DMS 273 (cell line): Measurements from ENCODE around the gene EPHB1.

Experiments
- DNase-seq: peaks from one replicate; lab custom pipeline; 2025; ENCODE audit not compliant: unreplicated experiment; lab: John Stamatoyannopoulos, UW

EPHB1 gene

GRCh38 chr3:134904776-134905646, 110.0 kb downstream of the EPHB1 start:
- peak; percentile 14 for DNase-seq

- DNase-seq: no peak
These were observed 110.5 kb downstream of the EPHB1 start for GRCh38 chr3:134905647-134905935.

GRCh38 chr3:134908271-134908670, 113.2 kb downstream of the EPHB1 start:
- no peak for DNase-seq

GRCh38 chr3:134910026-134910425, 115.0 kb downstream of the EPHB1 start:
- no peak for DNase-seq

- DNase-seq: peak; percentile 76
These were observed 116.8 kb downstream of the EPHB1 start for GRCh38 chr3:134911586-134912548.

GRCh38 chr3:134916276-134916961, 121.4 kb downstream of the EPHB1 start:
- DNase-seq: no peak

GRCh38 chr3:134917631-134918030, 122.6 kb downstream of the EPHB1 start:
- DNase-seq: no peak

- peak; percentile 16 for DNase-seq
These were observed 123.4 kb downstream of the EPHB1 start for GRCh38 chr3:134918441-134918840.

GRCh38 chr3:134922101-134922500, 127.0 kb downstream of the EPHB1 start:
- peak; percentile 61 for DNase-seq

GRCh38 chr3:134922866-134923265, 127.8 kb downstream of the EPHB1 start:
- peak; percentile 72 for DNase-seq

GRCh38 chr3:134923286-134923685, 128.2 kb downstream of the EPHB1 start:
- DNase-seq: no peak

GRCh38 chr3:134927599-134927998, 132.5 kb downstream of the EPHB1 start:
- no peak for DNase-seq

- DNase-seq: no peak
These were observed 133.3 kb downstream of the EPHB1 start for GRCh38 chr3:134928392-134928791.

GRCh38 chr3:134928819-134929218, 133.8 kb downstream of the EPHB1 start:
- DNase-seq: no peak

- no peak for DNase-seq
These were observed 134.9 kb downstream of the EPHB1 start for GRCh38 chr3:134929976-134930375.

- no peak for DNase-seq
These were observed 136.2 kb downstream of the EPHB1 start for GRCh38 chr3:134931045-134931785.

- no peak for DNase-seq
These were observed 137.0 kb downstream of the EPHB1 start for GRCh38 chr3:134932035-134932434.

- no peak for DNase-seq
These were observed 138.9 kb downstream of the EPHB1 start for GRCh38 chr3:134933997-134934396.

GRCh38 chr3:134934933-134935332, 139.9 kb downstream of the EPHB1 start:
- DNase-seq: no peak

- DNase-seq: peak; percentile 57
These were observed 142.4 kb downstream of the EPHB1 start for GRCh38 chr3:134937256-134938028.
